ENCODE results near the gene ALPG. TPM values are rescaled to one million over a fixed set of nuclear protein-coding genes. Genes with fewer than 3 reads are reported as not detected.

ALPG gene
- polyA plus RNA-seq, 1 donor (not counting 4 experiments of a cell fraction or from before 2014, with no cell fraction given): not detected

GRCh38 chr2:232386740-232387450, 19.7 kb upstream of the ALPG start:
- Histone ChIP-seq H3K9me3 (ENCODE audit: control insufficient read depth, low read depth, low read length) (no peaks in the 10 kb centered on the region), H3K36me3 (ENCODE audit: control insufficient read depth in 2 of 2, extremely low read depth in 1 of 2, insufficient read depth in 2 of 2, low read length in 2 of 2) (no peaks in the 10 kb centered on the region), H2AFZ (ENCODE audit: control insufficient read depth, low read length) (no peak overlapping the region), H3K27ac (ENCODE audit: control insufficient read depth, insufficient read depth, low read length) (no peak overlapping the region), H3K4me1 (ENCODE audit: control insufficient read depth, extremely low read depth, insufficient read depth, low read length) (no peaks in the 10 kb centered on the region), H3K4me3 (ENCODE audit: control insufficient read depth in 2 of 3, extremely low read depth in 1 of 3, insufficient read depth in 2 of 3, low read depth in 1 of 3, low read length in 3 of 3) (no peak overlapping the region), H3K27me3 (ENCODE audit: control insufficient read depth, extremely low read depth, insufficient read depth, low read length) (peaks cover 84% of the 10 kb centered on the region), H3K9ac (ENCODE audit: control insufficient read depth, extremely low read depth, insufficient read depth, low read length) (no peak overlapping the region), H4K20me1 (ENCODE audit: control insufficient read depth, extremely low read depth, insufficient read depth, low read length) (no peaks in the 10 kb centered on the region), H3K4me2 (ENCODE audit: control insufficient read depth, extremely low read depth, insufficient read depth, low read depth, low read length) (no peak overlapping the region), H3K9me1 (ENCODE audit: control insufficient read depth, extremely low read depth, insufficient read depth, low read length) (no peaks in the 10 kb centered on the region), H3K79me2 (ENCODE audit: control insufficient read depth, insufficient read depth, low read length) (no peaks in the 10 kb centered on the region)
- TF ChIP-seq CTCF (optimal IDR thresholded peaks at IDR 0.05 in 1 of 3, IDR thresholded peaks at IDR 0.05 in 1 of 3, conservative IDR thresholded peaks at IDR 0.05 in 1 of 3; ENCODE audit: extremely low read depth in 1 of 3, insufficient read depth in 2 of 3, low read length in 3 of 3): no peak
- TF ChIP-seq EZH2 (IDR thresholded peaks at IDR 0.05; ENCODE audit: low read length): peak; percentile 80
- FAIRE-seq: no peak
- dilution Hi-C loops (cut with MboI; ENCODE audit: extremely low pct_ligation_motif_present, low sequenced_read_pairs): no loop called here
- no peak for DNase-seq (ENCODE audit: low read depth, low spot score)

- Histone ChIP-seq H3K9me3 (ENCODE audit: control insufficient read depth, low read depth, low read length) (no peaks in the 10 kb centered on the region), H3K36me3 (ENCODE audit: control insufficient read depth in 2 of 2, extremely low read depth in 1 of 2, insufficient read depth in 2 of 2, low read length in 2 of 2) (no peaks in the 10 kb centered on the region), H3K9me1 (ENCODE audit: control insufficient read depth, extremely low read depth, insufficient read depth, low read length) (no peaks in the 10 kb centered on the region), H3K4me3 (ENCODE audit: control insufficient read depth in 2 of 3, extremely low read depth in 1 of 3, insufficient read depth in 2 of 3, low read depth in 1 of 3, low read length in 3 of 3) (no peak overlapping the region), H3K27ac (ENCODE audit: control insufficient read depth, insufficient read depth, low read length) (no peak overlapping the region), H3K79me2 (ENCODE audit: control insufficient read depth, insufficient read depth, low read length) (no peaks in the 10 kb centered on the region), H3K27me3 (ENCODE audit: control insufficient read depth, extremely low read depth, insufficient read depth, low read length) (peaks cover 76% of the 10 kb centered on the region), H3K4me1 (ENCODE audit: control insufficient read depth, extremely low read depth, insufficient read depth, low read length) (no peaks in the 10 kb centered on the region), H3K9ac (ENCODE audit: control insufficient read depth, extremely low read depth, insufficient read depth, low read length) (no peak overlapping the region), H3K4me2 (ENCODE audit: control insufficient read depth, extremely low read depth, insufficient read depth, low read depth, low read length) (no peak overlapping the region), H4K20me1 (ENCODE audit: control insufficient read depth, extremely low read depth, insufficient read depth, low read length) (no peaks in the 10 kb centered on the region), H2AFZ (ENCODE audit: control insufficient read depth, low read length) (no peak overlapping the region)
- no peak for FAIRE-seq
- TF ChIP-seq EZH2 (IDR thresholded peaks at IDR 0.05; ENCODE audit: low read length): peak; percentile 90
- TF ChIP-seq CTCF (optimal IDR thresholded peaks at IDR 0.05 in 1 of 3, IDR thresholded peaks at IDR 0.05 in 1 of 3, conservative IDR thresholded peaks at IDR 0.05 in 1 of 3; ENCODE audit: extremely low read depth in 1 of 3, insufficient read depth in 2 of 3, low read length in 3 of 3): no peak
- no peak for DNase-seq (ENCODE audit: low read depth, low spot score)
- dilution Hi-C loops (cut with MboI; ENCODE audit: extremely low pct_ligation_motif_present, low sequenced_read_pairs): no loop called here
These were observed 19.0 kb upstream of the ALPG start for GRCh38 chr2:232387451-232388171.
